ENCODE results near the gene GNA14. TPM values are rescaled to one million over a fixed set of nuclear protein-coding genes. Genes with fewer than 3 reads are reported as not detected.

Gene GNA14
- total RNA-seq, 1 experiment from 2014 or later, result not detected

DNA sequence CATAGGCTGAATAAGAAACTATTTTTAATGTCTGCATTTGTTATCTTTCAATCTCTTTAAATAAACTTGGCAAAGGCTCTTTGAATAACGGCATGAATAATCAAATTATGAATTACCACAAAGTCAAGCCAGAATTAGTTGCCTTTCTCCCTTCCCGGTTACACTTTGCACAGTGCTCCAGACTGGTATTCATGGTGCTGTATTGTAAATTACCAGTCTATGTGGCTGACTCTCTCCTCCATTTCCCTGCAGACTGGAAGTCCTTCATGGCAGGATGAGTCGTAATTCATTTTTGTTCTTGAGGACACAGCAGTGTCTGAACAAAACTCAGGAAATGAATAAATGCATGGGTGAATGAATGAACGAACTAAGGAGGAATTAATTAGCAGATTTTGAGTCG is 142.9 kb downstream of the GNA14 start:
- no peaks in the 10 kb centered on the region for H3K36me3 Mint-ChIP-seq (ENCODE audit: insufficient read depth, unreplicated experiment)
- CTCF ChIA-PET, result no interaction called here
- H3K9me3 Mint-ChIP-seq (ENCODE audit: unreplicated experiment), result no peaks in the 10 kb centered on the region
- POLR2A ChIA-PET, result no interaction called here
- no peak overlapping the region for H3K27ac Mint-ChIP-seq (ENCODE audit: low read depth, unreplicated experiment)
- H3K4me1 Mint-ChIP-seq (ENCODE audit: insufficient read depth, unreplicated experiment), result no peaks in the 10 kb centered on the region
- intact Hi-C loops (cut with micrococcal nuclease), result no loop called here
- TF ChIP-seq, protein P1, sequence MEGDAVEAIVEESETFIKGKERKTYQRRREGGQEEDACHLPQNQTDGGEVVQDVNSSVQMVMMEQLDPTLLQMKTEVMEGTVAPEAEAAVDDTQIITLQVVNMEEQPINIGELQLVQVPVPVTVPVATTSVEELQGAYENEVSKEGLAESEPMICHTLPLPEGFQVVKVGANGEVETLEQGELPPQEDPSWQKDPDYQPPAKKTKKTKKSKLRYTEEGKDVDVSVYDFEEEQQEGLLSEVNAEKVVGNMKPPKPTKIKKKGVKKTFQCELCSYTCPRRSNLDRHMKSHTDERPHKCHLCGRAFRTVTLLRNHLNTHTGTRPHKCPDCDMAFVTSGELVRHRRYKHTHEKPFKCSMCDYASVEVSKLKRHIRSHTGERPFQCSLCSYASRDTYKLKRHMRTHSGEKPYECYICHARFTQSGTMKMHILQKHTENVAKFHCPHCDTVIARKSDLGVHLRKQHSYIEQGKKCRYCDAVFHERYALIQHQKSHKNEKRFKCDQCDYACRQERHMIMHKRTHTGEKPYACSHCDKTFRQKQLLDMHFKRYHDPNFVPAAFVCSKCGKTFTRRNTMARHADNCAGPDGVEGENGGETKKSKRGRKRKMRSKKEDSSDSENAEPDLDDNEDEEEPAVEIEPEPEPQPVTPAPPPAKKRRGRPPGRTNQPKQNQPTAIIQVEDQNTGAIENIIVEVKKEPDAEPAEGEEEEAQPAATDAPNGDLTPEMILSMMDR (IDR thresholded peaks at IDR 0.05; ENCODE audit: unreplicated experiment), result no peak
- BruUV-seq (replicated peaks), result no TSS peak
- no peak overlapping the region for H3K4me3 Mint-ChIP-seq (ENCODE audit: unreplicated experiment)
- no peak for DNase-seq (ENCODE audit: unreplicated experiment)
- H3K27me3 Mint-ChIP-seq (ENCODE audit: insufficient read depth, unreplicated experiment), result no peaks in the 10 kb centered on the region

DNA sequence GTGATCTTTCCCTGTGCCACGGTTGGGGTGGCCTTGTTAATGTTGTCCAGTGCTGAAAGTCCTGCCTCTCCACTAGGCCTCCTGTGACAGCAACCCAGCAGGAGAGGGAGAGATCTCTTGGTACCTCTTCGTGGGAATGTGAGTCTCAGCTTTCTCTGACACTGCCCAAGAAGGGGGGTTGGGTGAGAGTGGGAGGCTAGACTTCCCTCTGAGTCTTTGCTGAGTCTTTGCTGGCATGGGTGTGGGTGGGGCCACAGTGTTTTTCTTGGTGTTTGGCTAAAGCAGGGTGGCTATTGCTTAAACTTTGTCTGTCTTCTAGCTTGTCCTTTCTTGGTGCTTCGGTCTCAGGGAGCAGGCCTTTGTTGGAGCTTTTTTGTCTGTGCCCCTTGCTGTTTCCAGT is 145.6 kb downstream of the GNA14 start:
- intact Hi-C loops (cut with micrococcal nuclease), result no loop called here
- CTCF ChIA-PET, result no interaction called here
- POLR2A ChIA-PET, result no interaction called here
- Mint-ChIP-seq H3K27ac (ENCODE audit: low read depth, unreplicated experiment) (no peak overlapping the region), H3K36me3 (ENCODE audit: insufficient read depth, unreplicated experiment) (no peaks in the 10 kb centered on the region), H3K9me3 (ENCODE audit: unreplicated experiment) (no peaks in the 10 kb centered on the region), H3K4me1 (ENCODE audit: insufficient read depth, unreplicated experiment) (no peaks in the 10 kb centered on the region), H3K4me3 (ENCODE audit: unreplicated experiment) (no peak overlapping the region), H3K27me3 (ENCODE audit: insufficient read depth, unreplicated experiment) (no peaks in the 10 kb centered on the region)
- no peak for DNase-seq (ENCODE audit: unreplicated experiment)
- TF ChIP-seq, protein P1 (IDR thresholded peaks at IDR 0.05; ENCODE audit: unreplicated experiment), result no peak
- BruUV-seq (replicated peaks), result no TSS peak

- H3K4me1 Mint-ChIP-seq (ENCODE audit: insufficient read depth, unreplicated experiment), result no peaks in the 10 kb centered on the region
- ChIA-PET POLR2A (no interaction called here), CTCF (interaction anchor here (0.6 to 2.6 kb wide), 2 partner anchors 10 to 745 kb away, joined by 3 to 13 read pairs; no protein-coding TSS in a partner anchor)
- H3K9me3 Mint-ChIP-seq (ENCODE audit: unreplicated experiment), result no peaks in the 10 kb centered on the region
- H3K27me3 Mint-ChIP-seq (ENCODE audit: insufficient read depth, unreplicated experiment), result no peaks in the 10 kb centered on the region
- H3K27ac Mint-ChIP-seq (ENCODE audit: low read depth, unreplicated experiment), result no peak overlapping the region
- TF ChIP-seq, protein P1 (IDR thresholded peaks at IDR 0.05; ENCODE audit: unreplicated experiment), result no peak
- intact Hi-C loops (cut with micrococcal nuclease), result no loop called here
- BruUV-seq (replicated peaks), result no TSS peak
- no peak for DNase-seq (ENCODE audit: unreplicated experiment)
- H3K4me3 Mint-ChIP-seq (ENCODE audit: unreplicated experiment), result no peak overlapping the region
- no peaks in the 10 kb centered on the region for H3K36me3 Mint-ChIP-seq (ENCODE audit: insufficient read depth, unreplicated experiment)
Observed at GRCh38 chr9:77498891-77499290, 149.2 kb downstream of the GNA14 start.

DNA sequence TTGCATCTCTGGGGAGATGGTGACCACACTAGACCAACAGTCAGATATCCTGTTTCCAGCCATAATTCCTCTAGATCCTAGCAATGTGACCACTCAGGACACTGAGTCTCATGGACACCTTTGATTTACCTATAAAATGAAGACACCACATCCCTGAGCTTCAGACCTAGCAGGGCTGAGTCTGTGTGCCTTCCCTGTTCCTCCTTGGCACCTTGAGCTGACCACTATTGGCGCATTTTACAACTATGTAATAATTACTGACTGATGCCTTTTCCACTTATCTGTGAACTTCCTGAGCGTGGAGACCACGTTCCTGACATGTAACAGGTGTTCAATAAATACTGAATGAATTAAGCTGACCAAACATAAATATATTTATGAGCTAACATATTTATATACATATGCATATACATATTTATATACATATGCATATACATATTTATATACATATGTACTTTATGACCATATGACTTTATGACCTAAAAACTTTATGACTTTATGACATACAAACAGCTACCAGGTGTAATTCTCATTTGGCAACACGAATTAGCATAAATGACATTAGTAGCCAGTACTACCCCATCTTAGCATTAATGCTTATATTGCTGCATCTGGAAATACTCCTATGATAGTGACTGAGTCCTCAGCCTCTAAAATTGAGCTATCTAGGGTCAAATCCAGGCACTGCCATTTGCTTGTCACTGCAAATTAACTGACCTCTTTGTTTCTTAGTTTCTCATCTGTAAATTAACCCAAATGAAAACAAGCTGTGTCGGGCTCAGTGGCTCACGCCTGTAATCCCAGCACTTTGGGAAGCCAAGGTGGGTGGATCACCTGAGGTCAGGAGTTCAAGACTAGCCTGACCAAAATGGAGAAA is 150.6 kb downstream of the GNA14 start:
- CTCF ChIA-PET, result interaction anchor here (0.6 to 2.6 kb wide), 3 partner anchors 9 to 41 kb away, joined by 3 to 13 read pairs (median 7); no protein-coding TSS in a partner anchor
- Mint-ChIP-seq H3K27ac (ENCODE audit: low read depth, unreplicated experiment) (no peak overlapping the region), H3K4me1 (ENCODE audit: insufficient read depth, unreplicated experiment) (no peaks in the 10 kb centered on the region), H3K4me3 (ENCODE audit: unreplicated experiment) (no peak overlapping the region), H3K36me3 (ENCODE audit: insufficient read depth, unreplicated experiment) (no peaks in the 10 kb centered on the region), H3K27me3 (ENCODE audit: insufficient read depth, unreplicated experiment) (no peaks in the 10 kb centered on the region), H3K9me3 (ENCODE audit: unreplicated experiment) (no peaks in the 10 kb centered on the region)
- no TSS peak for BruUV-seq (replicated peaks)
- TF ChIP-seq, protein P1 (IDR thresholded peaks at IDR 0.05; ENCODE audit: unreplicated experiment), result no peak
- no peak for DNase-seq (ENCODE audit: unreplicated experiment)
- intact Hi-C loops (cut with micrococcal nuclease), result no loop called here
- POLR2A ChIA-PET, result no interaction called here

Measured in MCF 10A (cell line).